Left ventricle myocardium superior (tissue), 1 donor: Measurements from ENCODE around the gene MAPK12. TPM values are rescaled to one million over a fixed set of nuclear protein-coding genes. Genes with fewer than 3 reads are reported as not detected.

ENCODE experiments used
- ATAC-seq: fragments of 200-7000 bp; cut with Tn5 transposase; one replicate; pipeline ENCODE4 v1.9.1; 2020; ENCODE audit warnings: mild to moderate bottlenecking, moderate library complexity
- DNase-seq: peaks from one replicate; pipeline ENCODE4 v3.0.0-alpha.2; 2020
- intact Hi-C: fragments of 100-400 bp; cut with micrococcal nuclease; formaldehyde crosslinking; loops from one replicate; pipeline ENCODE4 v1.11.0; 2022
- long read RNA-seq: library from polyadenylated mRNA; unstranded; transcript quantifications from one replicate; pipeline ENCODE4 v2.0.0, GENCODE V29; 2021
- total RNA-seq: library from RNA; stranded (reverse); fragmentation: NEBNext Ultra II Directional; extraction: Animal tissue kit (Norgen Biotek cat#: 25700); gene quantifications from one replicate; pipeline ENCODE4 v1.2.1, GENCODE V29; 2021
- donor health status: DM: no; HTN: yes; CAD: no; lungs with severe emphysema.

MAPK12 gene
- total RNA-seq = 15.8 TPM
- long read RNA-seq, transcript MAPK12-201 (12 exons, 1,918 nt) = major isoform, 27 of 62 reads
- long read RNA-seq, partial matches to known transcripts = 12 of 62 reads
- long read RNA-seq, other reads (novel, unspliced or antisense) = 19 of 62 reads

GRCh38 chr22:50261615-50262459 is at the start of gene MAPK12:
MAPK12 (minus strand) TSS chr22:50261683; CDS start chr22:50261509, 174 bp downstream.
- peak; percentile 60 for DNase-seq
- intact Hi-C loops = no loop called here
- ATAC-seq = peak; percentile 42

GRCh38 chr22:50310949-50311444 is 49.5 kb upstream of the MAPK12 start:
- intact Hi-C loops = no loop called here
- DNase-seq (no peak), ATAC-seq (no peak)

GRCh38 chr22:50310031-50310722 is 48.7 kb upstream of the MAPK12 start:
- intact Hi-C loops = no loop called here
- ATAC-seq (no peak), DNase-seq (no peak)

GRCh38 chr22:50309601-50309991 is 48.1 kb upstream of the MAPK12 start:
- DNase-seq (peak; percentile 34), ATAC-seq (no peak)

GRCh38 chr22:50308986-50309600 is 47.6 kb upstream of the MAPK12 start:
- intact Hi-C loops = no loop called here
- DNase-seq (peak; percentile 57), ATAC-seq (no peak)

More at GRCh38 chr22:50309601-50309991, 48.1 kb upstream of the MAPK12 start:
- intact Hi-C loops = no loop called here

- DNase-seq = peak; percentile 90
- peak; percentile 58 for ATAC-seq
- intact Hi-C loops = no loop called here
Observed at GRCh38 chr22:50308597-50308935, 47.1 kb upstream of the MAPK12 start.

GRCh38 chr22:50307890-50308596 is 46.6 kb upstream of the MAPK12 start:
- peak; percentile 57 for DNase-seq
- intact Hi-C loops = no loop called here
- no peak for ATAC-seq

- peak; percentile 61 for ATAC-seq
- intact Hi-C loops = no loop called here
- DNase-seq = peak; percentile 93
Observed at GRCh38 chr22:50306753-50307749, 45.6 kb upstream of the MAPK12 start, which contains the start of gene PLXNB2. PLXNB2 (minus strand) TSS chr22:50307646; CDS start chr22:50290584, 17,062 bp downstream.

- peak; percentile 85 for DNase-seq
- intact Hi-C loops = no loop called here
- peak; percentile 50 for ATAC-seq
Observed at GRCh38 chr22:50305923-50306566, 44.6 kb upstream of the MAPK12 start.

GRCh38 chr22:50305393-50305922 is 44.0 kb upstream of the MAPK12 start:
- no peak for ATAC-seq
- DNase-seq = no peak
- intact Hi-C loops = no loop called here

GRCh38 chr22:50304528-50305392 is 43.3 kb upstream of the MAPK12 start:
- DNase-seq (peak; percentile 76), ATAC-seq (peak; percentile 0)
- intact Hi-C loops = no loop called here

GRCh38 chr22:50303848-50304527 is 42.5 kb upstream of the MAPK12 start:
- intact Hi-C loops = no loop called here
- peak; percentile 74 for DNase-seq
- peak; percentile 23 for ATAC-seq

GRCh38 chr22:50303515-50303847 is 42.0 kb upstream of the MAPK12 start:
- ATAC-seq (no peak), DNase-seq (no peak)
- intact Hi-C loops = no loop called here

GRCh38 chr22:50302564-50302963 is 41.1 kb upstream of the MAPK12 start:
- ATAC-seq (peak; percentile 47), DNase-seq (peak; percentile 78)
- intact Hi-C loops = no loop called here

- peak; percentile 11 for ATAC-seq
- DNase-seq = peak; percentile 68
- intact Hi-C loops = no loop called here
Observed at GRCh38 chr22:50302041-50302541, 40.6 kb upstream of the MAPK12 start.
